Heart left ventricle (tissue), 13 donors: Measurements from ENCODE around the gene DAAM1.

Source experiments
- CTCF ChIP-seq, 12 donors: fragments of 200-600 bp; sonication (generic) in 4 of 12; IDR thresholded peaks; one replicate each; pipeline versions ENCODE4 v1.5.0 to v1.8.0; 2018 to 2022; ENCODE audit warnings: antibody characterized with exemption in 12 of 12, mild to moderate bottlenecking in 5 of 12
- POLR2A ChIP-seq, 2 donors: fragments of 450-650 bp; IDR thresholded peaks; one replicate each; pipeline ENCODE4 v1.6.1; 2017; ENCODE audit warnings: antibody characterized with exemption in 2 of 2, mild to moderate bottlenecking in 2 of 2, moderate library complexity in 2 of 2
- donor health status: ischemic (EF 13 %, LVEDD 7.1; RV severe dilation, severe dysfunction).
- donor health status: DM: no; HTN: yes; CAD: no.
- donor health status: DM: no; HTN: no; CAD: no.
- donor health status: ischemic (EF 25% LVEDD 6.9; RV normal size, moderate dysfunction).
- donor health status: ischemic (EF 25% LVEDD 5.7; RV mildly dilated, moderate dysfunction).
- donor health status: ischemic (EF 35%, LVEDD 5.7; RV mildly dilated, moderate dysfunction).
- donor health status: nonischemic (EF 11% LVEDD 7.7; RV severe dilation, severe dysfunction).
- donor health status: DM: yes; HTN: yes; CAD: no.
- donor health status: PGD.
- donor health status: ischemic (EF 29% LVEDD 5.4; RV normal size, mild dysfunction).
- donor health status: nonischemic (EF 23%, LVEDD 6.1; RV moderate dilation, normal function).

GRCh38 chr14:59268011-59268410 lies 79.5 kb downstream of the DAAM1 start:
- TF ChIP-seq CTCF (IDR thresholded peaks at IDR 0.05), result no peak
- no peak for TF ChIP-seq POLR2A (IDR thresholded peaks at IDR 0.05)
